ENCODE results near the gene TM4SF1.
"Not testable (repeated sequence)": the region's sequence is repeated elsewhere in the genome, so short reads cannot be mapped to it uniquely, and the experiment has no call there.

Gene TM4SF1

DNA sequence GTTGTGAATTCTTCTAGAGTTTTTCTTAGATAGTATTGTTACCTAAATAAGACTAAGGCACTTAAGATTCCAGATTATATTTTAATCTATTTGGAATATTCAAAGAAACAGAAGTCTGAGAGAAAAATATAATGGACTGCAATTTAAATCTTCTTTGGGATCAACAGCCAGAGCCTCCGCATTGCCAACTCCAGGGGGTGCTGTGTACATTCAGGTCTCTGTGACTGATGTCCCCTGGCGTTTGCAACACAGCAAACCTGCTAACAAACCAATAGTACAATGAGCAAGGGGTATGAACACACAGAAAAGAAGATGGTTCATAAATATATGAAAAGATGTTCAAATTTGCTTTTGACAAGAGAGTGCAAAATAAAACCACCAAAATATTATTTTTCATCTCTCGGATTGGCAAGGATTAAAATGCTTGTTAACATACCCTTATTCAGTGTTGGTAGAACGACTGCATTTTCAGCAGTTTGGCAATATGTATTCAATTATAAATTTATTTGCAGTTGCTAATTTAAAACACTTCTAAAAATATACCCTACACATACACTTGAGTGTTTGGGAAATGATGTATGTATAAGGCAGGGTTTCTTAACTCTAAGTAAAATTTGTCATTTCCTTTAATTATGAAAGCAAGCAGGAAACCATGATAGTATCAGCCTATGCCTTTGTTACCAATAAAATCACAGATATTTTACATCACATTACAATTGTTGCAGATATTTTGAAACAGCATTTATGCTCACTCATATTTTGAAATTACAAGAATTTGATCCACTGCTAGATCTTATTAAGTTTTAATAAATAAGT, 16.1 kb upstream of the TM4SF1 start:
- peak; percentile 74 to 84 (median 84) for DNase-seq

DNA sequence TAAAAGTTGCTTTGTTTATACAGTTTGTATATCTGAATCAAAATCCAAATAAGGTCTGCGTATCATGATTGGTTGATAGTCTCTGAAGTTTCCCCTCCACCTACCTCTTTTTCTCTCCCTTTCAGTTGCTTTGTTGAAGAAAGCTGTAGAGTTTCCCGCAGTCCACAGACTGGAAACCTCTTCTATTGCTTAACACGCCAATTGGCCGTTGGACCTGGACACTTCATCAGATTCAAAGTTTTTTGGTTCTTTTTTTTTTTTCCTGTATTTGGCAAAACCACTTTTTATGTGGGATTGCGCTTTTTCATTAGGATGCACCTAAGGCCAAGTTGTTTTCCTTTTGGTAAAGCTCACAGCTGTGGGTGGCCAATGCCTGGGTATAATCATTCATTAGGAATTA, 14.5 kb upstream of the TM4SF1 start:
- DNase-seq: no peak

DNA sequence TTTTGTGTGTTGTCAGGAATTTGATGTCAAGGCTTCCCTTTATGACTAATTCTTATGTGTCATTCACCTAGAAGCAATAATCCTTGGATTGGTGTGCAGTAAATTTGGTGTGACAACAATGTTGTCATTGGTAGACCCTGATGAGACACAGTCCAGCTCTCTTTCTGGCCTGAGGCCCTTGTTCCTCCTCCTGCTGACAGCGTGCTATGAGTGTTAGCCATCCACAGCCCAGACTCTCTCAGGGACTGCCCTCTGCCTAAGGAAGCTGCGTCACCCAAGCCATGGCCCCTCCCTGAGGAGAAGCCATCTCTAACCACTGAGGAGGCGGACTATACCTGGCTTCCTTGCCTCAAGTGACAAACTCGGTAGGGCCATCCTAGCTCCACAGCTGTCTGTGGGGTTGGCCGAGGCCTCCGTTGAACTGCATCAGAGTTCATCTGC, 13.3 kb upstream of the TM4SF1 start:
- DNase-seq: no peak

DNA sequence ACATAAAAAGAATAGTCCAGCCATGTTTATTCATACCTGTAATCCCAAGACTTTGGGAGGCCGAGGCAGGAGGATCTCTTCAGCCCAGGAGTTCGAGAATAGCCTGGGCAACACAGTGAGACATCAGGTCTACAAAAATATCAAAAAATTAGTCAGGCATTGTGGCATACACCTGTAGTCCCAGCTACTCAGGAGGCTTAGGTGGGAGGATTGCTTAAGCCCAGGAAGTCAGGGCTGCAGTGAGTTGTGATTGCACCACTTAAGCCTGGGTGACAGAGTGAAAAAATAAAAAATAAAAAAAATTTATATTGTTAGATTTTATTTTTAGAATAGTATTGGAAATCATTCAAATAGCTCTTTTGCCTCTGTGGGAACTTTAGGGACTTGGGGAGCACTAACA, 12.8 kb upstream of the TM4SF1 start:
- no peak for DNase-seq

DNA sequence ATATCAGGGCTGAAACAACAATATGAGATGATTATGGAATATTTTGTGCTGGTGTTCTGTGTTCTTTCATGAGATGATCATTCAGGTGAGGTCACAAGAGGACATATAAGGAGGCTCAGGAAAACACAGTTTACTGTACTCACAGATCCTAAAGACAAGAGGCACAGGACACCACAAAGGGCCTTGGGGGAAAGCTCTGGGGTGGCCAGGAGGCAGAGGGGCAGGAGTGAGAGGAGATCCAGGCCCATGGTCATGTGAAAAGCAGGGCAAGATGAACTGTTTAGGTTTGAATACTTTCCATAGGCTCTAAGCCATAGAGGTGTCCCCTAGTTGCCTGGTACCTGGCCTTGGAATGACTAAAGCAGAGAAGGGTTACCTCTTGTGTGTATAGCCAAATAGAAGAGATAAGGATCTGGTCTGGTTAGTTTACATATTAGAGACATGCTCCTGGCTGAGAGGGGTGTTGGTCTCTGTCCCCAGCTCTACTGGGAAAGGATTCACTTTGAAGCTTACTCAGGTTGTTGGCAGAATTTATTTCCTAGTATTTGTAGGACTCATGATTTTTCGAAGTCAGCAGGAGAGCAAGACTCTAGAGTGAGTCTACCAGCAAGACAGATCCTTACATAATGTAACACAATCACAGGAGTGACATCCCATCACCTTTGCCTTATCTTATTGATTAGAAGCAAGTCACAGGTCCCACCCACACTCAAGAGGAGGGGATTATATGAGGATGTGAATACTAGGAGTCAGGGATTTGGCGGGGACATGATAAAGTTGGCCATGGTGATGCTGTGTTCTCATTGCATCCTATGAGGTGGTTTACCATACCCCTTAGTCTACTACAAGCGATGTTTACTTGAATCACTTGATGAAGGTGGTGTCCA, 11.3 kb upstream of the TM4SF1 start:
- no peak for DNase-seq

DNA sequence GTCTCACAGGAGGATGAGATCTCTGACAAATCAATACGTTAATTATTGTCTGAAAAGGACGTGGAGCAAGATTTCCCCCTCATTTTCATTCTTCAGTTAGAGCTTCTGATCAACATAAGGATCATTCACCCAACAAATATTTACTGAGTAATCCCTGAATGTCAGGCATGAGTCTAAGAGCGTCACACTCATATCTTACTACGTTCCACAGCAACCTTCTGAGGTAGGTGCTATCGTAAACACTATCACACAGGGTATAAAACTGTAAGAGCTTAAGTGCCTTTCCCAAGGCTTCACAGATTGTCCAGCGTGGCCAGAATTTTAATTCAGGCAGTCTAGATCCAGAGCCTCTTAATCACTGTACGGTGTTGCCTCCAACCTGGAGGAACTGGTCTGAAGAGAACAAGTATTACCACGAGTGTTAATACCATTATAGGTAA, 10.6 kb upstream of the TM4SF1 start:
- no peak for DNase-seq

DNA sequence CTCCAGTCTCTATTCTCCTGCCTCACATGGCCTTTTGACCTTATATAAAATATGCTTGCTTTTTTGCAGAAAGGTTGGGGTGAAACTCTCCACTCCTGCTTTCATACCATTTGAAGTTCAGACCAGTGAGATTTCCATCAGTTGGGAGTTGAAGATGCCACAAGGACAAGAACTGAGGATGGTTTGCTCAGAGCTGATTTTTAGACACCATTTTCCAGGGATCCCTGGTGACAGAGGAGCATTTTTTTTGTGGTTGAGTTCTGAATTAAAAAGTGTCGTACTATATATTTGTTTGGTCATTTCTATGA, 8.8 kb upstream of the TM4SF1 start:
- DNase-seq: no peak

DNA sequence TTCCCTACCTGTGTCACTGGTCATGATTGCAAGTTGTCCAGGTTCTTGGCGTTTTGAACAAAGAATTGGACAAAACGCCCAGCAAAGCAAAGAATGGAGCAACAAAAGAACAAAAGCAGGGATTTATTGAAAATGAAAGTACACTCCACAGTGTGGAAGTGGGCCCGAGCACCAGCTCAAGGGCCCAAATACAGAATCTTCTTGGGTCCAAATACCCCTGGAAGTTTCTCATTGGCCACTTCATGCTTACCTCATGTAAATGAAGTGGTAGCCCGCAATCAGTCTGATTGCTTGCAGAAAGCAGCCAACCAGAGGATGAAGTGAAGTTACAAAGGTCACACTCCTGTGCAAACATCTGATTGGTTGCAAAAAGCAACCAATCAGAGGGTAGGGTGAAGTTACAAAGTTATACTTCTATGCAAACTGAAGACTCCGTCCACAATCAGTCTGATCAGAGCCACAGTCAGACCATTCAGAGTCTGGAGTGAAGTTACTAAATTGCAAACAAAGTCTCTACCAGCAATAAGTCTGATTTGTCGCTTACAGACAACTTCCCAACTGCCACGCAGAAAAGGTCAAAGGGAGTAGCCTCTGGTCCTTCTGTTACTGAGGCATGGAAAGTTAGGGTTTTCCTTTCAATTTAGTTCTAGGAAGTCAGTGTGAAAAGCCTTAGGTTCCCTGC, 8.3 kb upstream of the TM4SF1 start:
- DNase-seq: no peak

DNA sequence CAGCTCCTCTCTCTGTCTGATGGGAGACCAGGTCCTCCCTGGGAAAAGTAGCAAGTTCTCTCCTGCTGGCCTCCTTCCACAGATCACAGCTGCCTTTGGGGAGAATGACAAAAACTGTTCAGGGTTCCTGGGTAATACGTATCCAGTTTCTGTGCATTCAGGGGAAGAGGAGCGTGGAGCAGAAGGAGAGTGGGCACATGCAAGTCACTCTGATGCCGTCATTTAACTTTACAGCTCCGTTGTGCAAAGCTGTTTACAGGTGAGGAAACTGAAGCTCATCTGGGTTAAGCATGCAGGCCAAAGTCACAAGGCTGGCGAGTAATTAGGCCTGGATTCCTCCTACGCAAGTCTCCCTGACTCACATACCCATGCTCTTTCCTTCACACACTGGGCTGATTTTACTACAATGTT, 7.5 kb upstream of the TM4SF1 start:
- peak; percentile 65 to 67 (median 66) for DNase-seq

DNA sequence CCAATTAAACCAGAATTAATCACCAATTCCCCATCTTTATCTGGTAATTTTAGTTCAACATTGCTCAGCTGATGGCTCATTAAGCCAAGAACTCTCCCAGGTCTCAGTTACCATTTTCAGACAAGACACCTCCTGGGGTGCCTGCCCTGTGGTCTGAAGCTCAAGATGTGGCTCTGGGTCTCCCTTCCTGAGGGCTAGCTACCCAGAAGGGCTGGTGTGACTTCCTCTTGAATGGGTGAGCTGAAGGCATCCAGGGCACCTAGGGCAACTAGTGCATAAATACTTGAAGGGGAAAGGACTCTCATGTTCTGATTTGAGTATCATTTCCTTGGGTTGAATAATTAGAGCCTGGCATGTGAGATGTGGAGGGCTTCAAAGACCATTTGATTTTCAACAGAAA, 6.7 kb upstream of the TM4SF1 start:
- no peak for DNase-seq

DNA sequence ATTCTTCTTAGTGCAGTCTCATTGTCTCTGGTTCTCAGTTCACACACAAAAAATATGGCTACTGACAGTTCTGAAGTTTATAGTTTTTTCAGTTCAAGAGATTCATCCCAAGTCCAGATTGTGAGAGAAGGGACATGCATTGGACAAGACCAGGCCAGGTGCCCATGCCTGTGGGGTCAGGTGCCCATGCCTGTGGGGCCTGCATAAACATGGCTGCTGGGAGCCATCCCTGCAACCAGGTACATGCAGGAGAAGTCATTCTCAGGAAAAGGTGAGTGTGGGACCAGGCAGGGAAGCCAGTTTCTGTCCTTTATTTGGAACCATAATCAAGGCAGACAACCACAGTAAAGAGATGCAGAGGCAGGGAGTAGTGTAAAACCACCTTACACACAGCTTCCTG, 6.3 kb upstream of the TM4SF1 start:
- no peak for DNase-seq

DNA sequence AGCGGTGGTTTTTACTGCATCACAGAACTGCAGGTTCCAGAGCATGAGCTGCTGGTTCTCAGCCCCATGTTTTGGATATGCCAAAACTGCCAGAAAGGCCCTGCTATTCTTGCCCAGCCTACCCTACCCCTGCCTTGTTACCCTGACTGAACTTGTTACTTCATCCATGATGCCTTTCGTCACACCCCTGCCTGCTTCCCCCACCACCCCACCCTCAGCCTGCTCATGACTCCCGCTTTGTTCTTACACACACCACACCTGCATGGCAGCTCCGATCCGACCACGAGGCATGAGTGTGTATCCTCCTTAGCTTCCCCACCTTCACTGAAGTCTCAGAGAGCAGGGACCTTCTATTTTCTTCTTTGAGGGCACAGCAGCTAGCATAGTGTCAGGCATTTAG, 5.1 kb upstream of the TM4SF1 start:
- DNase-seq: no peak

DNA sequence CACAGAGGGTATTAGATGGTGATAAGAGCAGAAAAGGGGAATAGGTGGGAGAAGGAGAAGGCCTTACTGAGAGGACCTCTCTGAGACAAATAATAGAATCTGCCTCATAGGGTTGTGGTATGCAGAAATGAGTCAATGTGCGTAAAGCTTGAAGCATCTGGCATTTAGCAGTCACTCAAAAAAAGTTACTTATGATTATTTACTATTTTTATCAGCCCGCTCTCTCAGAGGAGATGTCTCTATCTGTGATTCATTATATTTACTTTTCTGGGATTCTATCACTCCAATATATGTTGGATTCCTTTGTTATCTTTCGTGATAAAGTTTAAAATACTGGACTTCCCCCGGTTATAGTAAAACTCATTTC, 4.6 kb upstream of the TM4SF1 start:
- no peak for DNase-seq

DNA sequence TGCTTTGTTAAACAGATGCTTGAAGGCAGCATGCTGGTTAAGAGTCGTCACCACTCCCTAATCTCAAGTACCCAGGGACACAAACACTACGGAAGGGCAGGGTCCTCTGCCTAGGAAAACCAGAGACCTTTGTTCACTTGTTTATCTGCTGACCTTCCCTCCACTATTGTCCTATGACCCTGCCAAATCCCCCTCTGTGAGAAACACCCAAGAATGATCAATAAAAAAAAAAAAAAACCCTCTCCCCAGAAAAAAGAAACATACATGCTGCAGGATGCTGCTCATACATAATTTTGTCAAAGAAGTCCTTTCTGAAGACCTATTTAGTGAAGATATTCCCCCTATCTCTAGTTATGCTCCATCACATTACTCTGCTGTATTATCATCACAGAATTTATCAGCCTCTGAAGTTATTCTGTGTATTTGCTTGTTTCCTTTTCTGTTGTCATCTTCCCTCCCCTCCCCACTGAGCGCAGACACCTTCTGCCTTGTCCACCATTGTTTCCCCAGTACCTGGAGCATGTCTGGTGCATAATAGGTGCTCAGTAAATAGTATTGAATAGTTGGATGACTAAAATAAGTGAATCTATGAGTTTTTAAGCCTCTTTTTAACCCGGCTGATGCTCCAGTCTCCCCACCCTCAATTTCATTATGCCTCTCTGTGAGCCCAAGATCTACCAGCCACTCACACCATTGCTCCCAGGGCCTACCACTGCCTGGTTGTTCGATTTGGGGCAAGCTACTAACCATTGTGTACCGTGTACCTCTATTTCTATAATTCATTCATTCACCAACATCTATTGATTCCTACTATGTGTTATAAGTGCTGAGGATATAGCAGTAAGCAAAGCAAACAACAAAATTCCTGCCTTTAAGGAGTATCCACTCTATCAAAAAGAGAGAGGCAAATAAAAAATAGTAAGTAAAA, 4.0 kb upstream of the TM4SF1 start:
- no peak for DNase-seq

DNA sequence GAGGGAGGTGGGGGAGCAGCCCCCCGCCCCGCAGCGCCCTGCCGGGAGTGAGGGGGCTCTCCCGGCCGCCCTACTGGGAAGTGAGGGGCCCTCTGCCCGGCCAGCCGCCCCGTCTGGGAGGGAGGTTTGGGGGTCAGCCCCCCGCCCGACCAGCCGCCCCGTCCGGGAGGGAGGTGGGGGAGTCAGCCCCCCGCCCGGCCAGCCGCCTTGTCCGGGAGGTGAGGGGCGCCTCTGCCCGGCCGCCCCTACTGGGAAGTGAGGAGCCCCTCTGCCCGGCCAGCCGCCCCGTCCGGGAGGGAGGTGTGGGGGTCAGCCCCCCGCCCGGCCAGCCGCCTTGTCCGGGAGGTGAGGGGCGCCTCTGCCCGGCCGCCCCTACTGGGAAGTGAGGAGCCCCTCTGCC, 2.8 kb upstream of the TM4SF1 start:
- not testable (repeated sequence) for DNase-seq

DNA sequence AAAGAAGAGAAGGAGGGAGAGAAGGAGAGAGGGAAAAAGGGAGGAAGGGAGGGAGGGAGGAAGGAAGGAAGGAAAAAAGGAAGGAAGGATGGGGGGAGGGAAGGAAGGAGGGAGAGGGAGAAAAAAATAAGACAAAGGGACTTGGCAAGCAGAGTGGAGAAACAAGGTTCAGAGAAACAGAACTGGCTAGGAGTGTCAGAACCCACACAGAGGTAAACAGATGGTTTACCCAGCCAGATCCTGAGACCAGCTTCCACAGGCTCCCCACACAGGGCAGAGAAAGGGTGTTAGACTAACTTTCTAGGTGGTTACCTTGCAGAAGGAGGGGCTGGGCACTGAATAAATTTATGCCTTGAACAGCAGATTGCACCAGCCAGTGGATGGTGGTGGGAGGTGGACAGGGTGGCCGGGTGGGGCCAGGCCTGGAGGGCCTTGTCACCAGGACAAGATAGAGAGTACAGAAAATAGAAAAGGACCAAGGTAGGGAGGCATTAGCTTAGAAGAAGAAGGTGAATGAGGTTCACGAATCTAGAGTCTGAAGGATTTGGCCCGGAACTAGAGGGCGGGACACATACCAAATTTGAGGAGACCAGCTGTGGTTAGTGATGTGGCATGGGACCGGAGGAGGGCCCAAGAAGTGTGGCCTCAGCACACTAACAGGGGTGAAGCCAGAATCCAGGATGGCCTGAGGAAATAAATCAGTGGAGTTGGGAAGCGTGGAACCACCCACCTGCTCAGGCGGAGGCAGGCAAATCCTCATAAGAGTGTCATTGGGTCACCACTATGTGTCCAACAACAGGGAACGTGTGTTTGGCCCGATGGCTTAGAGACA, 1.2 kb upstream of the TM4SF1 start:
- no peak for DNase-seq

DNA sequence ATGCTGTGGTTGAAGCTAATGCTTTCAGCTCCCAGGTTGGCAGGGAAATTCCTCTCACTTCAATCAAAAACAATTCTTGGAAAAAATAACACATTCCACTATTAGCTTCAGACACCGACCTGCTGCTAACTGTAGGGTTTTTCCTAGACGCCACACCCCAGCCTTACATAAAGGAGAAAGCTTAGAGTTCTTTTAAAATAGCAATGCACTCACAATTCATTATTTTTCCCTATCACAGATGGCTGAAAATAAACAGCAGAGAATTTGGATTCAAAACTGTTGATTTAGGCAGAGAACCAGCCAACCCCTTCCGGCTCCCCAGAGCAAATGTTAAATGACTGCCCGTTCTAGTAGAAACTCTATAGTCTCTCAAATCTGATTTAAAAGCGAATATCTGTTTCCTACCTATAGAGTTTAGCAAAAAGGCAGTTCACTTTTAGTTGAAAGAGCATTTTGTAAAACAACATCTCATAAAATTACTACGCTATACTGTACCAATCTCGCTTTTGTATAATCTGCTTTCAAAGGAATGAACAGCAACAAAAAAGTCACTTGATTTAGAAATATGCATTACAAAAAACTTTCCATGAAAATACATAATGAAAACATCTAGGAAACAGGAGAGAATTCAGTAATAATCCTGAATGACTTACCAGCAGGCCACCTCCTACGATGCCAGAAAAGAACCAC, 586 bp downstream of the TM4SF1 start:
- DNase-seq: no peak

DNA sequence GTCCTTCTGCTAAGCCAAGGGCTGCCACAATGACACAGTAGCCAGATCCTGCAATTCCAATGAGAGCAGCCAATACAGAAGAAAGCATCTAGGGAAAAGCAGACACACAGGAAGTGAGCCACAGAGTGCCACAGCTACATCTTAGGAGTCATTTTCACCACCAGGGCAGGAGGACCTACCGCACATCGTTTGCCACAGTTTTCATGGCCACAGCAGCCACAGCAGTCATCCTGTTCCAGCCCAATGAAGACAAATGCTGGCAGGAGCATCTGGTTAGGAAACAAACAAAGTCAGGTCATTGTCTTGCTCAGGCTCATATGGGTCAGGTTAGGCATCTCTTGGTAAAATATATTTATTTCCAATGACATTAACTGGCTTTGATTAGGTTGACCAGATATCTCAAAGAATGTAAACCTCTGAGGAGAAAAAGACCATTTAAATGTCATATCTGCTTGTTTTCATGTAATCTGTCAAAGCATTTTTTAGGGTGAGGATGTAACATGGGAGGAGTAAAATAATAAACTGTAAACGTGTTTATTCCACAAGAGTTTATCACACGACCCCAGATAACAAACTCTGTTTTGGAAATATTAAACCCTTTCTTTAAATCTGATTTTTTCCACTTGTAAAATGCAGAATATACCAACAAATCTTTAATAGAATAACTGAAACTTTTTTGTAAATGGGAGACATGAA, 1.8 kb downstream of the TM4SF1 start:
- no peak for DNase-seq

DNA sequence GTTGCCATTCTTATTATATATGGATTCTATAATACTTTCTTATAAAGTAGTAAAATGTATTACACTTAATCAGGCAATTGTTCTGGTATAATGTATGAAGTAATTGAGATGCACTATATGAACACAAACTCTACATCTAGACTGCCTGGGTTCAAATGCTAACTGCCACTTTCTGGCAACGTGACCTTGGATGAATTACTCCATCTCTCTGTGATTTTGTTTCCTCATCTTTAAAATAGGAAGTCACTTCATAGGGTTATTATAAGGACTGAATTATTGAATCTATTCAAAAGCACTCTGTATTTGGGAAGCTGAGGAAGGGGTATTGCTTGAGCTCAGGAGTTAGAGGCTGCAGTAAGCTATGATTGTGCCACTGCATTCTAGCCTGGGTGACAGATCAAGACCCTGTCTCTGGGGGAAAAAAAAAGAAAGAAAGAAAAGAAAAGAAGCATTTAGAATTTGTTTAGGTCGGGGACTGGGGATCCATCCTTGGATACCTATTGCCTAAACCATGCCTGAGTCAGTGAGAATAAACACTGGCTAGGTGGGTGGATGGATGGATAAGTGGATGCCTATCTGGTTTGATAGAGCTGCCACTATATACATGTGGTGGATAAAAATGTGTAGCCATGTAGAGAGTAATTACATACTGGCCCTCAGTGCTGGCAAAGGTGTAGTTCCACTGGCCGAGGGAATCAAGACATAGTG, 2.5 kb downstream of the TM4SF1 start:
- DNase-seq: peak in 2 of 3 donors; percentile 48 to 53

DNA sequence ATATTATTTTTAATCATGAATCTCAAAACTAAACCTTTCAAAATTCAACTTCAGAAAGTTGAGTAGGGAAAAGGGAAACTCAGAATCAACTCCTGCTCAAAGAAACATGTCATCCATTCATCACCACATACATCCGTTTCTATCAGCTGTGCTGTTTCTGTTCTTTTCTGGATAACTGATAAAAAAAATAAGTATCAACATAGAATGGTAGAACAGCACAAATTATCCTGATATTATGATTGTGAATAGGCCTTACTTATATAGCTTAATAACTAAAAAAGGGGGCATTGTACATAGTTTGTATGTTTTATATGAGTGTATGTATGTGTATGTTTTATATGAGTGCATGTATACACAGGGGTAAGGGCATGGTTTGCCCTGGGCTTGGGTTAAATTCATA, 3.1 kb downstream of the TM4SF1 start:
- peak in 2 of 3 donors; percentile 32 for DNase-seq
